ENCODE data around the gene NAT16. TPM values are rescaled to one million over a fixed set of nuclear protein-coding genes. Genes with fewer than 3 reads are reported as not detected.

Gene NAT16
- polyA plus RNA-seq, 1 experiment: 0.02 TPM

DNA sequence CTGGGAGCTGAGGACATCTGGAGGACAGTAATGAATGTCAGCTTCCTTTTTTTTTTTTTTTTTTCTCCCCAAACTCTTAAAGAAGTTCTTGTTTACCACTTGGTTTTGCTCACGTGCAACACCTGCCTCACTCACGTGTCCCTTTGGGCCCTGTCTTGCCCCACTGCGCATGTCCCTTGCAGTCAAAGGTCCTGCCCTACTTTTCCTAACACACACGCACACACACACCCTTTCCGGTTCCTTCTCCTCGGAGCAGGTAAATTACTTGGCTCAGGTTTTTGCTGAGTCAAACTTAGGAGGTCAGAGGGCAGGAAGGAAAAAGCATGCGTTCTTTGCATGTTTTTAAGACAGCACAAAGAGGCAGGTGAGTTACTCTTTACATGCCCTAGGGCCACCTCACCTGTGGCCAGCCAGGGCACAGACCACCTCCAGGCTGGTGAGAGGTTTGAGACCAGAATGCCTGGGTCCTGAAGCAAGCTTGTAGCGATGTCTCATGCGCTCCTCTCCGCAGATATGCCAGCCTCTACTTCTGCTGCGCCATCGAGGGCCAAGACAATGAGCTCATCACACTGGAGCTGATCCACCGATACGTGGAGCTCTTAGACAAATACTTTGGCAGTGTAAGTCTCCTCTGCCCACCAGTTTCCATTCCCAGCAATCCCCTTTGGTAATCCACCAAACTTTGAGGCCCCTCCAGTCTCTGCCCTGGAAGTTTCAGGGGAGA, 23.1 kb downstream of the NAT16 start:
- ChIA-PET CTCF (interaction anchor here (0.7 to 4.9 kb wide), 7 partner anchors 8 to 524 kb away, joined by 3 to 28 read pairs (median 5); partner anchors contain the start of genes TRIM56 and VGF), POLR2A (interaction anchor here (0.6 kb wide), 2 partner anchors 49 to 91 kb away, joined by 4 to 6 read pairs; no protein-coding TSS in a partner anchor)
- Histone ChIP-seq H3K36me3 (ENCODE audit: control insufficient read depth, insufficient read depth, low read length) (peaks cover 19% of the 10 kb centered on the region), H3K27me3 (ENCODE audit: control insufficient read depth, insufficient read depth, low read length) (0 out of 2 replicates have a peak, but pooled peaks cover 2% of the 10 kb centered on the region), H3K4me3 (ENCODE audit: low read depth, low read length) (no peak overlapping the region)
- TF ChIP-seq, protein P1, sequence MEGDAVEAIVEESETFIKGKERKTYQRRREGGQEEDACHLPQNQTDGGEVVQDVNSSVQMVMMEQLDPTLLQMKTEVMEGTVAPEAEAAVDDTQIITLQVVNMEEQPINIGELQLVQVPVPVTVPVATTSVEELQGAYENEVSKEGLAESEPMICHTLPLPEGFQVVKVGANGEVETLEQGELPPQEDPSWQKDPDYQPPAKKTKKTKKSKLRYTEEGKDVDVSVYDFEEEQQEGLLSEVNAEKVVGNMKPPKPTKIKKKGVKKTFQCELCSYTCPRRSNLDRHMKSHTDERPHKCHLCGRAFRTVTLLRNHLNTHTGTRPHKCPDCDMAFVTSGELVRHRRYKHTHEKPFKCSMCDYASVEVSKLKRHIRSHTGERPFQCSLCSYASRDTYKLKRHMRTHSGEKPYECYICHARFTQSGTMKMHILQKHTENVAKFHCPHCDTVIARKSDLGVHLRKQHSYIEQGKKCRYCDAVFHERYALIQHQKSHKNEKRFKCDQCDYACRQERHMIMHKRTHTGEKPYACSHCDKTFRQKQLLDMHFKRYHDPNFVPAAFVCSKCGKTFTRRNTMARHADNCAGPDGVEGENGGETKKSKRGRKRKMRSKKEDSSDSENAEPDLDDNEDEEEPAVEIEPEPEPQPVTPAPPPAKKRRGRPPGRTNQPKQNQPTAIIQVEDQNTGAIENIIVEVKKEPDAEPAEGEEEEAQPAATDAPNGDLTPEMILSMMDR (IDR thresholded peaks at IDR 0.05; ENCODE audit: insufficient read depth, low read depth, low read length): no peak
- DNase-seq (ENCODE audit: low read depth): no peak

DNA sequence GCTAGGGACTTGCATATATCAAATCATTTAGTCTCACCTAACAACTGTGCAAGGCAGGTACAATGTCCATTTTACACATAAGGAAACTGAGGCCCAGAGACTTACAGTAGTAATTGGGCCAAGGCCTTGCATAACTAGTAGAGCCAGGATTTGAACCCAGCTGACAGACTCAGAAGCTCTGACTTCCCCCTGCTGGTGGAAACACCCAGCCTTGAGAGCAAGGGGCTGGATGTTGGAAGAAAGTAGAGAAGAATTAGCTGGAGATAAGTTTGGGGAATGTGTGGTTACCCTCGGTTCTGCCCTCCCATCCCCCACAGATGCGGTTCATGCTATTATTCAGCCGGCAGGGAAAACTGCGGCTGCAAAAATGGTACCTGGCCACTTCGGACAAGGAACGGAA, 23.8 kb downstream of the NAT16 start:
- H3K36me3 ChIP-seq (ENCODE audit: control insufficient read depth, insufficient read depth, low read length): peaks cover 19% of the 10 kb centered on the region
- CTCF ChIA-PET: interaction anchor here (0.7 to 4.9 kb wide), 5 partner anchors 9 to 122 kb away, joined by 3 to 28 read pairs (median 3); partner anchors contain the start of gene VGF
- no peak overlapping the region for H3K4me3 ChIP-seq (ENCODE audit: low read depth, low read length)
- H3K27me3 ChIP-seq (ENCODE audit: control insufficient read depth, insufficient read depth, low read length): 0 out of 2 replicates have a peak, but pooled peaks cover 2% of the 10 kb centered on the region
- TF ChIP-seq, protein P1 (IDR thresholded peaks at IDR 0.05; ENCODE audit: insufficient read depth, low read depth, low read length): peak; percentile 11; the same call in 1 of the 2 replicates
- no peak for DNase-seq (ENCODE audit: low read depth)
- POLR2A ChIA-PET: interaction anchor here (0.6 kb wide), 2 partner anchors 50 to 90 kb away, joined by 4 to 6 read pairs; no protein-coding TSS in a partner anchor

DNA sequence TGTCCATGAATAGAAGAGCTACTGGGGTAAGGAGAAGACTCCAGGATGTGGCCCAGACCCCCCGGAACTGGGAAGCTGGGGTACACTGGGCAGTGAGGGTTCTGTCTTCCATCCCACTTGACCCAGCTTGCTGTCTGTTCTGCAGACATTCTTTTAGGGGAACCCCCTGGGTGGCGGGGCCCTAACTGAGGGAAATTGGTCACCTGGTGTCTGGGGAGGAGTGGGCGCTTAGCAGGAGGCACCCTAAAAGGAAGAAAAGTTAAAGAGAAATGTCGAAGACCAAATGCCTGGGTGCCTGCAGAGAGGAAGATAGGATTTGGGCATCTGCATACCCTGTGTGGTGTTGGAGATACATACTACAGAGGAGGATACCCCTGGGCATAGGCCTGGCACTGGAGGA, 24.8 kb downstream of the NAT16 start:
- Histone ChIP-seq H3K36me3 (ENCODE audit: control insufficient read depth, insufficient read depth, low read length) (peaks cover 16% of the 10 kb centered on the region), H3K4me3 (ENCODE audit: low read depth, low read length) (peak overlapping the region; percentile 99), H3K27me3 (ENCODE audit: control insufficient read depth, insufficient read depth, low read length) (0 out of 2 replicates have a peak, but pooled peaks cover 2% of the 10 kb centered on the region)
- POLR2A ChIA-PET: interaction anchor here (0.7 kb wide), 1 partner anchor 281 kb away, joined by 7 read pairs; the partner anchor contains the start of gene SRRT
- CTCF ChIA-PET: interaction anchor here (0.9 to 4.9 kb wide), 4 partner anchors 12 to 127 kb away, joined by 3 to 28 read pairs (median 5); no protein-coding TSS in a partner anchor
- TF ChIP-seq, protein P1 (IDR thresholded peaks at IDR 0.05; ENCODE audit: insufficient read depth, low read depth, low read length): no peak
- DNase-seq (ENCODE audit: low read depth): no peak

DNA sequence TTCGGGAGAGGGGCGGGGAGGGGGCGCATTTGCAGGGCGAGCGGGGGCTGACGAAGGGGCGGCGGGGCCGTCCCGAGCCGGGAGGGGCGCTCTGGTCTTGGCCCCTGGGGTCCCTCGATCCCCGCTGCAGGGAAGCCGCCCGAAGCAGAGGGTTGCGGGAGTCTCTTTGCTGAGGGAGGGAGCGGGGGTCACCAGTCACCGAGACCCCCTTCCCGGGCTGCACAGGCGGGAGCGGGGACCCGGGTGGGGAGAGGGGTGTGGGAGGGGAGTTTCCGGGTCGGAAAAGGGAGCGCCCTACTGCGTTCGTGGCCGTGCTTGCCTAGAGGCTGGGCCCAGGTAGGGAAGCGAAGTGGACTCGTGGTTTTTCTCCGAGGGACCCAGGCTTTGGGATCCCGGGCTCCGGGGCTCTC, 25.4 kb downstream of the NAT16 start:
- POLR2A ChIA-PET: interaction anchor here (0.7 kb wide), 1 partner anchor 280 kb away, joined by 7 read pairs; the partner anchor contains the start of gene SRRT
- H3K4me3 ChIP-seq (ENCODE audit: low read depth, low read length): peak overlapping the region; percentile 99
- H3K36me3 ChIP-seq (ENCODE audit: control insufficient read depth, insufficient read depth, low read length): peaks cover 12% of the 10 kb centered on the region
- CTCF ChIA-PET: interaction anchor here (0.9 to 4.9 kb wide), 7 partner anchors 11 to 128 kb away, joined by 3 to 28 read pairs (median 5); partner anchors contain the start of gene VGF
- TF ChIP-seq, protein P1 (IDR thresholded peaks at IDR 0.05; ENCODE audit: insufficient read depth, low read depth, low read length): no peak
- 0 out of 2 replicates have a peak, but pooled peaks cover 2% of the 10 kb centered on the region for H3K27me3 ChIP-seq (ENCODE audit: control insufficient read depth, insufficient read depth, low read length)
- DNase-seq (ENCODE audit: low read depth): no peak

Data from BJ (cell line).